LNCAP (cell line): ENCODE data around the gene KRT38.

Source experiments
- TF ChIP-seq, protein P1 (sequence below): fragments of 450-650 bp; IDR thresholded peaks from 2 replicates; pipeline ENCODE4 v1.5.1; 2017; ENCODE audit warnings: mild to moderate bottlenecking

The KRT38 gene

DNA sequence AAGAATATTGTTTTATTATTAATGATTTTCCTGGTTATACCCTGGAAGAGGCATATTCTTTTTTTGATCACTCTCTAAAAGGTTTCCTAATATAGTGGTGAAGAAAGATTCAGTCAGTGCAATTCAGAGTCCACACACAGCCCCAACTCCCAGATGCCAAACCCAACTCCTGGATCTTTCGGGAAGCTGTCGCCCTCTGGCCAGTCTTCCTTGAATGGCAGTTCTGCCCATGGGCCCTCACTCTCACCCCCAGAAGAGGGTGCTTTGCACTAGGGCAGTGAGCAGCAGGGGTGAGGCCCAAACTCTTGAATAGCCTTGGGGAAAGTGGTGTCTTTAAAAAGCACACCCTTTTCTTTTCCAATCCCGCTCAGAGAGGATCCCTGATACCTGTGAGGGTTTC lies 15.4 kb upstream of the KRT38 start:
- TF ChIP-seq, protein P1, sequence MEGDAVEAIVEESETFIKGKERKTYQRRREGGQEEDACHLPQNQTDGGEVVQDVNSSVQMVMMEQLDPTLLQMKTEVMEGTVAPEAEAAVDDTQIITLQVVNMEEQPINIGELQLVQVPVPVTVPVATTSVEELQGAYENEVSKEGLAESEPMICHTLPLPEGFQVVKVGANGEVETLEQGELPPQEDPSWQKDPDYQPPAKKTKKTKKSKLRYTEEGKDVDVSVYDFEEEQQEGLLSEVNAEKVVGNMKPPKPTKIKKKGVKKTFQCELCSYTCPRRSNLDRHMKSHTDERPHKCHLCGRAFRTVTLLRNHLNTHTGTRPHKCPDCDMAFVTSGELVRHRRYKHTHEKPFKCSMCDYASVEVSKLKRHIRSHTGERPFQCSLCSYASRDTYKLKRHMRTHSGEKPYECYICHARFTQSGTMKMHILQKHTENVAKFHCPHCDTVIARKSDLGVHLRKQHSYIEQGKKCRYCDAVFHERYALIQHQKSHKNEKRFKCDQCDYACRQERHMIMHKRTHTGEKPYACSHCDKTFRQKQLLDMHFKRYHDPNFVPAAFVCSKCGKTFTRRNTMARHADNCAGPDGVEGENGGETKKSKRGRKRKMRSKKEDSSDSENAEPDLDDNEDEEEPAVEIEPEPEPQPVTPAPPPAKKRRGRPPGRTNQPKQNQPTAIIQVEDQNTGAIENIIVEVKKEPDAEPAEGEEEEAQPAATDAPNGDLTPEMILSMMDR: no peak

DNA sequence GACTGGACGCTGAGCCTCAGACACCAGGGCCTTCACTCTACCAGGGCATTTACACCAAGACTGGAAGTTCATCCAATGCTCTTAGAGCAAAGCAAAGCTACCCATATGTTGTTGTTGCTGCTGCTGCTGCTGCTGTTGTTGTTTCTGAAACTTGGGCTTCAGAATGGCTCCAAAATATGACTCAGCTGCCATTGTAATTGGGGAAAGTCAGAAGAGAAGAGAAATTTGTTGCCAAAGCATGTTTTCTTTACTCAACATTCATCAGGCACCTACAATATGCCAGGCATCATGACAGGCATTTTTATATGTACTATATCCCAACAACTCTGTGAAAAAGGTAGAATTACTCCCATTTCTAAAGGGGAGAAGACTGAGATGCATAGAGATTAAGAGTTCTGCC lies 14.5 kb upstream of the KRT38 start:
- TF ChIP-seq, protein P1: no peak

DNA sequence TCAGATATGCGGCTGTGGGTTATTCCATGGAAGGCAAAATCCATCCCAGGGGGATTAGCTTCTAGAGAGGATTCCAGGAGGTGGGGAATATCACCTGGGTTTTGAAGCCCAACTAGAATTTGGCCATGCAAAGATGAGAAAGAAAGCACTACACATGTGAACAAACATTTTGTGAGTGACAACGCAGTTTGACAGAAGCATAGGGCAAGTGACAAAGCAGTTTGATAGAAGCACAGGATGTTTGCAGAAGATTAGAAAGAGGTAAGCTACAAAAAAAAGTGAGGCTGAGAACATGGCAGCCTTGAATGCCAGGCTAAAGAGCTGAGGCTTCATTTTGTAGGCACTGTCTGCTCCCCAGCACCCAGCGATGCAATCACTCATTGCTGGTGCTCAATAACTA lies 12.3 kb upstream of the KRT38 start:
- TF ChIP-seq, protein P1: no peak

DNA sequence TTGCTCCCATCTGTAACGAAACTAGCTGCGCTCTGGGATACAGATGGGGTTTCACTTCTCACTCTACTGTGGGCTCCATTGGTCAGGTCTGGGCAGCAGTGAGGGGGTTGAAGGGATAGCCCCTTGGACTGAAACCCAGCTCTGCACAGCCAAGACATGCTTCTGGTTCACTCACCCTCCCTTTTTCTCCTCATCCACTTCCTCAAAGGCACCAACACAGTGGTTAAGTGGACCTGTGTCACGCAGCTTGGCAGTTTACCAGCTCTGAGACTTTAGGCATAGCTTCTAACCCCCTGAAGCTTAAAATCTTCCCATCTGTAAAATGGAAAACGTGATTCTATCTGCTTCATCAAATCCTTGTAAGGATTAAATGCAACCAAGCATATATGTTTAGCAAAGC lies 11.5 kb upstream of the KRT38 start:
- TF ChIP-seq, protein P1: no peak

DNA sequence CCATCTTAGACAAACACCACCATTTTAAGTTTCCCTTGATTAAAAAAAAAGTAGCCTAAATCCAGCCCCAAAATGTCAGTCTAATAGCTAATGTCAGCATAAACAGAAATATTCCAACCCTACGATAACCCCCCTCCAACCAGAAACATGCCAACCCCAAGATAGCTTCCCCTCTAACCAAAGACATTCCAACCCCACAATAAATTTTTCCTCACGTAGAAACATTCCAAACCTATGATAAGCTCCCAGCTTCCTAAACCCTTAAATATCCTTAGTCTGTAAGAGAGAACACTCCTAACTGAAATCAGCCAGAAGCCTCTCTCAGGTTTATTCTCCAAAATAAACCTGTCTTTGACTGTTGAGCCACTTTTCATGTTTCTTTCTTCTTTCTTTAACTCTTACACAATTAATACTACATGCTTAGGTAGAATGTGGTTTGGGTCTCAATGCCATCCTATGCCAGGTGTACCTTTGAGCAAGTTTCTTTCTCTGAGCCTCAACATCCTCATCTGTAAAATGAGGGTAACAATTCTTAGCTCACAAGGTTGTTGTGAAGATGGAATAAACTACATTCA lies 10.5 kb upstream of the KRT38 start:
- TF ChIP-seq, protein P1: no peak

DNA sequence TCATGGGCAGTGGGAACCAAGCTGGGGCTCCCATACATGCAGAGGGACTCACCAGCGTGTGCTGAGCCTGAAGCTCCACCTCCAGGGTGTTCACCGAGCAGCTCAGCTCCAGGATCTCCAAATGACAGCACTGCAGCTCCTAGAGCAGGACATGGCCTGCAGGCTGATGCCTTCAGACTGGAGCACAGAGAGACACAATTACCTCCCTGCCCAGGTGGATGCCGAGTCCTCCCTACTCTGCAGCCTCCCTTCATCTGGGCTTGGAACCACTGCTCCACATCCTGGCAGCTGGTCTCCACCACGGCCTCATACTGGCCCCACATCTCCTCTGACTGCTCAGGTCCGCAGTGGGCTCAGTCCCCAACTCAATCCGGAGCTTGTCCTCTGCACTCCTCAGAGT lies 8.2 kb upstream of the KRT38 start:
- TF ChIP-seq, protein P1: no peak

DNA sequence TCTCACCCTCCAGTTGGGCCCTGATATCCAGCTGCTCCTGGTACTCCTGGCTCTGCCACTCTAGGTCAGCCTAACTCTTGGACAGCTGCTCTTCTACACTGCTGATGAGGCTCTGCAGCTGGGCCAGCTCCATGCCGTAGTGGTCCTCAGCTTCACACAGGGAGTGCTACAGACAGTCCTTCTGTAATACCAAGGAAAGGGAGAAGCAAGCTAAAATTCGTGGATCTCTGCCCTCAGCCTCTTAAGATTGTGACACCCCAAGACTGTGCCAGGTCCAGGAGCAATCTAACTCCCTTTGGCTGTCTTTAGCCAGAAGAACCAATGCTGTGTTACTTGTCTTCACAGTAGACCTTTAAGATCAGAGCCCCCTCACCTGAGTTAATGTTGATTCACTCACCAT lies 7.7 kb upstream of the KRT38 start:
- TF ChIP-seq, protein P1: no peak

DNA sequence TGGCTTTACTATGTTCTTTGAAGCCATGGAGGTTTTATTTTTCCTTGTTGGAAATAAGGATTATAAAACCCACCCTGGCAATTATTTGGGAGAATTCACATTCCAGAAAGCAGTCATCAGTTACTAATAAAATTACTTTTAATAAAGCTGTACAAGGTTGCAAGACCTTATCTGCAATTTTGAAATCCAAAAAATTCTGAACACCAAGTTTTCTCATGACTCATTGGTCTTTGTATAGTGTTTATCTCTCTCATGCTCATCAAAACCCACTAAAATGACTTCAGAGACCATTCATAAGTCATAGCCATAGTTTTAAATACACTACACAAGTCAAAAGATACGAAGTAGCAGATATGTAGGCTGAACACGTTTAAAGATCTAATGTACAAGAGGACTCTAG lies 6.0 kb upstream of the KRT38 start:
- TF ChIP-seq, protein P1: no peak
